Naive thymus-derived CD4-positive, alpha-beta T cell (primary cell): ENCODE data around the gene ZWILCH. TPM values are rescaled to one million over a fixed set of nuclear protein-coding genes. Genes with fewer than 3 reads are reported as not detected.

Experiments
- ATAC-seq: fragments of 150-1000 bp; cut with Tn5 transposase; 2 replicates; pipeline ENCODE4 v1.10.0; 2021; ENCODE audit warnings: mild to moderate bottlenecking, moderate library complexity
- CTCF ChIA-PET: fragments of 350-600 bp; sonication (Branson Sonifier 250); formaldehyde crosslinking; loops from one replicate; lab custom pipeline; 2021; ENCODE audit warnings: antibody characterized with exemption; lab: Charles Lee
- POLR2A ChIA-PET: fragments of 350-600 bp; sonication (Branson Sonifier 250); formaldehyde crosslinking; loops from one replicate; lab custom pipeline; 2021; ENCODE audit warnings: antibody characterized with exemption, inconsistent platforms; lab: Charles Lee
- DNase-seq, 9 donors: peaks; one replicate each; pipeline versions ENCODE4 v3.0.0 to v3.0.0-alpha.2; 2020 to 2022; ENCODE audit warnings: mixed read lengths in 1 of 9
- H3K27ac ChIP-seq: one replicate; pipeline ENCODE4 v1.7.0; 2013; ENCODE audit warnings: mild to moderate bottlenecking, low read depth, low read length, moderate library complexity
- H3K27me3 ChIP-seq, 2 donors: one replicate each; pipeline ENCODE4 v1.7.0; 2013; ENCODE audit warnings: low read length in 2 of 2, mild to moderate bottlenecking in 2 of 2, moderate library complexity in 2 of 2; ENCODE audit not compliant: control insufficient read depth in 2 of 2, insufficient read depth in 2 of 2
- H3K36me3 ChIP-seq, 3 experiments: 1 replicate in 2 of 3; 2 replicates in 1 of 3; pipeline ENCODE4 v1.7.0; 2013; ENCODE audit warnings: low read length in 3 of 3, mild to moderate bottlenecking in 3 of 3, moderate library complexity in 1 of 3; ENCODE audit not compliant: insufficient read depth in 3 of 3, control insufficient read depth in 2 of 3
- H3K4me1 ChIP-seq, 2 donors: one replicate each; pipeline ENCODE4 v1.7.0; 2013; ENCODE audit warnings: low read length in 2 of 2, mild to moderate bottlenecking in 2 of 2, moderate library complexity in 1 of 2; ENCODE audit not compliant: control insufficient read depth in 2 of 2, insufficient read depth in 2 of 2
- H3K4me3 ChIP-seq: 2 replicates; pipeline ENCODE4 v1.7.0; 2013; ENCODE audit warnings: mild to moderate bottlenecking, low read length
- H3K9me3 ChIP-seq, 3 experiments: 1 replicate in 2 of 3; 2 replicates in 1 of 3; pipeline ENCODE4 v1.7.0; 2013; ENCODE audit warnings: low read length in 3 of 3; ENCODE audit not compliant: control insufficient read depth in 2 of 3
- H3K27ac Mint-ChIP-seq, 9 donors: one replicate each; pipeline ENCODE4 v1.8.0; 2020 to 2022; ENCODE audit warnings: mixed read lengths in 9 of 9, mild to moderate bottlenecking in 8 of 9, moderate library complexity in 5 of 9, inconsistent platforms in 2 of 9
- H3K27me3 Mint-ChIP-seq, 5 donors: one replicate each; pipeline ENCODE4 v1.8.0; 2021 to 2022; ENCODE audit warnings: mixed read lengths in 5 of 5, mild to moderate bottlenecking in 1 of 5
- H3K36me3 Mint-ChIP-seq, 5 donors: one replicate each; pipeline ENCODE4 v1.8.0; 2020 to 2022; ENCODE audit warnings: mixed read lengths in 5 of 5, mild to moderate bottlenecking in 3 of 5, inconsistent platforms in 1 of 5
- H3K4me1 Mint-ChIP-seq, 7 donors: one replicate each; pipeline ENCODE4 v1.8.0; 2020 to 2022; ENCODE audit warnings: mixed read lengths in 7 of 7, mild to moderate bottlenecking in 3 of 7, inconsistent platforms in 1 of 7
- H3K4me3 Mint-ChIP-seq, 10 donors: one replicate each; pipeline ENCODE4 v1.8.0; 2020 to 2022; ENCODE audit warnings: mild to moderate bottlenecking in 10 of 10, mixed read lengths in 10 of 10, moderate library complexity in 6 of 10, inconsistent platforms in 2 of 10
- H3K9me3 Mint-ChIP-seq, 11 donors: one replicate each; pipeline ENCODE4 v1.8.0; 2020 to 2022; ENCODE audit warnings: mixed read lengths in 11 of 11, mild to moderate bottlenecking in 4 of 11, inconsistent platforms in 1 of 11, moderate library complexity in 1 of 11
- intact Hi-C, 2 donors: fragments of 100-400 bp; cut with micrococcal nuclease; formaldehyde crosslinking; loops; one replicate each; pipeline ENCODE4 v1.15.1; 2023
- polyA plus RNA-seq, 2 donors: library from polyadenylated mRNA; unstranded; fragments of 300-500 nt; fragmentation: Illumina TruSeq; gene quantifications; one replicate each; pipeline ENCODE4 v1.2.3, GENCODE V29; 2021
- total RNA-seq, 6 experiments: library from RNA in 5 of 6; stranded (reverse) in 5 of 6; gene quantifications; 1 replicate in 5 of 6; 2 replicates in 1 of 6; pipeline ENCODE4 v1.2.3 and lab custom pipeline; 2021 to 2026

ZWILCH gene
- total and polyA plus RNA-seq, 7 experiments from 2014 or later, result 4.3 to 20.3 (median 6.0) TPM

GRCh38 chr15:66483131-66483566 is 22.0 kb upstream of the ZWILCH start:
- no peak overlapping the region for H3K27ac ChIP-seq
- peaks cover 8 to 43% (median 27%) of the 10 kb centered on the region in 5 donors for H3K36me3 Mint-ChIP-seq

DNA sequence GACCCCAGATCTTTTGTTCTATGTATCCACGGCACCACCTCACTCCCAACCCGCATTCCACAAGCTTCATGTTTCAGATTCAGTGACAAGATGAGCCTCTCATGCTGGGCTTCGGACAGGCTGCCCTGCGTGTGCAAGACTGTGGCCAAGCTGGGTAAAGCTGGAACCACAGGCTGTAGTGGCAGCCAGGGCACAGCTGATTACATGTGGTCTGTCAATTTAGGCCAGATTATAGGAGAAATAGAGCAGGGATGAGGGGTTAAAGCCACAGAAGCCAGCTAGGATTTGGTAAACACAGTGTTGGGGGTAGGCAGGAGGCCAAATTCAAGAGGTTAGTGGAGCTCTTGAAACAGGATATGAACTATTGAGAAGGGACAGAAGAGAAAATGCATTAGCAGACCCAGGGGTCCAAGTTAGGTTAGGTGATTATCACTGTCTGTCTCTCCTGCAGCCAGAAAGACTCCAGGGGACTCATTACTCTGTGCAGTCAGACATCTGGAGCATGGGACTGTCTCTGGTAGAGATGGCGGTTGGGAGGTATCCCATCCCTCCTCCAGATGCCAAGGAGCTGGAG is 20.5 kb upstream of the ZWILCH start:
- Mint-ChIP-seq H3K4me1 (peaks cover 0 to 20% (median 8%) of the 10 kb centered on the region in 7 donors), H3K27ac (peak overlapping the region in 7 of 9 donors; percentile 8 to 90 (median 54)), H3K4me3 (no peak overlapping the region), H3K36me3 (peaks cover 8 to 46% (median 27%) of the 10 kb centered on the region in 5 donors), H3K9me3 (no peaks in the 10 kb centered on the region), H3K27me3 (no peaks in the 10 kb centered on the region)
- DNase-seq (no peak), ATAC-seq (no peak)
- Histone ChIP-seq H3K27ac (no peak overlapping the region), H3K36me3 (peaks cover 0 to 85% (median 11%) of the 10 kb centered on the region in 3 experiments), H3K27me3 (no peaks in the 10 kb centered on the region), H3K9me3 (no peaks in the 10 kb centered on the region), H3K4me1 (no peaks in the 10 kb centered on the region), H3K4me3 (no peak overlapping the region)
- POLR2A ChIA-PET, result no interaction called here
- intact Hi-C loops, result no loop called here
- CTCF ChIA-PET, result interaction anchor here (0.7 to 1.8 kb wide), 2 partner anchors 14 to 71 kb away, joined by 3 to 6 read pairs; no protein-coding TSS in a partner anchor

More at GRCh38 chr15:66483131-66483566, 22.0 kb upstream of the ZWILCH start:
- H3K27me3 ChIP-seq, result no peaks in the 10 kb centered on the region
- ATAC-seq, result no peak
- Mint-ChIP-seq H3K9me3 (no peaks in the 10 kb centered on the region), H3K4me1 (peaks cover 0 to 18% (median 7%) of the 10 kb centered on the region in 7 donors), H3K27ac (peak overlapping the region in 5 of 9 donors; percentile 24 to 64 (median 55)), H3K4me3 (no peak overlapping the region), H3K27me3 (no peaks in the 10 kb centered on the region)
- H3K36me3 ChIP-seq, result peaks cover 0 to 71% (median 11%) of the 10 kb centered on the region in 3 experiments
- no peaks in the 10 kb centered on the region for H3K9me3 ChIP-seq
- CTCF ChIA-PET, result no interaction called here
- H3K4me1 ChIP-seq, result no peaks in the 10 kb centered on the region
- intact Hi-C loops, result no loop called here
- DNase-seq, result no peak
- POLR2A ChIA-PET, result interaction anchor here (0.7 kb wide), 1 partner anchor 25 kb away, joined by 3 read pairs; no protein-coding TSS in a partner anchor
- no peak overlapping the region for H3K4me3 ChIP-seq

DNA sequence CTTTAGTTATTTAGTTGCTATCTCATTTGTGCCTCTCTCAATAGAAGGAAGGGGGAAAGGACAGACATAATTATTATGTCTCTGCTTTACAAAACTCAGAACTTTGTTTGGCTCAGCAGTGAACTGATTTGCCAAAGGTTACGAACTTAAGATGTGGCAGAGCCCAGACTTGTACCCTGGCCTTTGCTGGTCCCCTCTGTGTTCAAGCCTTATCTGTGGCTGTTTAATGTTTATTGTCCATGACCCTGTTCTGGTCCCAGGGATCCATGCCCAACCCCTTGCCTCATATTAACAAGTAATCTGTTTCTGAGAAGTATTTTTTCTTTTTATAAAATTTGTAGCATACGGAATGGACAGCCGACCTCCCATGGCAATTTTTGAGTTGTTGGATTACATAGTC is 18.2 kb upstream of the ZWILCH start:
- Mint-ChIP-seq H3K4me3 (no peak overlapping the region), H3K4me1 (peaks cover 0 to 24% (median 8%) of the 10 kb centered on the region in 7 donors), H3K27me3 (no peaks in the 10 kb centered on the region), H3K9me3 (no peaks in the 10 kb centered on the region), H3K36me3 (peaks cover 8 to 42% (median 13%) of the 10 kb centered on the region in 5 donors), H3K27ac (peak overlapping the region in 4 of 9 donors; percentile 14 to 65 (median 26))
- Histone ChIP-seq H3K36me3 (peaks cover 1 to 91% (median 17%) of the 10 kb centered on the region in 3 experiments), H3K27me3 (no peaks in the 10 kb centered on the region), H3K9me3 (no peaks in the 10 kb centered on the region), H3K27ac (no peak overlapping the region), H3K4me3 (no peak overlapping the region), H3K4me1 (no peaks in the 10 kb centered on the region)
- ChIA-PET CTCF (no interaction called here), POLR2A (interaction anchor here (0.6 kb wide), 1 partner anchor 74 kb away, joined by 7 read pairs; no protein-coding TSS in a partner anchor)
- intact Hi-C loops, result no loop called here
- ATAC-seq (no peak), DNase-seq (no peak)

- Mint-ChIP-seq H3K36me3 (peaks cover 0 to 41% (median 5%) of the 10 kb centered on the region in 5 donors), H3K27me3 (no peaks in the 10 kb centered on the region), H3K9me3 (no peaks in the 10 kb centered on the region), H3K4me3 (no peak overlapping the region), H3K27ac (no peak overlapping the region), H3K4me1 (peaks cover 0 to 19% (median 9%) of the 10 kb centered on the region in 7 donors)
- DNase-seq (no peak), ATAC-seq (no peak)
- no peaks in the 10 kb centered on the region for H3K9me3 ChIP-seq
- ChIA-PET POLR2A (interaction anchor here (1.3 kb wide), 1 partner anchor 9 kb away, joined by 5 read pairs; the partner anchor contains the start of gene SNAPC5), CTCF (no interaction called here)
- H3K4me1 ChIP-seq, result no peaks in the 10 kb centered on the region
- intact Hi-C loops, result no loop called here
- H3K27me3 ChIP-seq, result no peaks in the 10 kb centered on the region
- peaks cover 4 to 90% (median 27%) of the 10 kb centered on the region in 3 experiments for H3K36me3 ChIP-seq
- no peak overlapping the region for H3K4me3 ChIP-seq
- H3K27ac ChIP-seq, result no peak overlapping the region
Measured at GRCh38 chr15:66488525-66488924, 16.6 kb upstream of the ZWILCH start.

- H3K36me3 Mint-ChIP-seq, result peaks cover 2 to 46% (median 7%) of the 10 kb centered on the region in 5 donors
- H3K27me3 Mint-ChIP-seq, result no peaks in the 10 kb centered on the region
- CTCF ChIA-PET, result interaction anchor here (0.9 to 1.3 kb wide), 2 partner anchors 9 to 10 kb away, joined by 3 to 5 read pairs; partner anchors contain the start of gene SNAPC5
- H3K9me3 Mint-ChIP-seq, result no peaks in the 10 kb centered on the region
- POLR2A ChIA-PET, result interaction anchor here (1.0 kb wide), 1 partner anchor 16 kb away, joined by 4 read pairs; the partner anchor contains the start of gene ZWILCH
- H3K4me3 ChIP-seq, result no peak overlapping the region
- peak overlapping the region in 5 of 9 donors; percentile 25 to 79 (median 33) for H3K27ac Mint-ChIP-seq
- no peak overlapping the region for H3K27ac ChIP-seq
- intact Hi-C loops, result no loop called here
- no peaks in the 10 kb centered on the region for H3K4me1 ChIP-seq
- H3K4me3 Mint-ChIP-seq, result no peak overlapping the region
- peaks cover 4 to 22% (median 14%) of the 10 kb centered on the region in 7 donors for H3K4me1 Mint-ChIP-seq
- no peaks in the 10 kb centered on the region for H3K9me3 ChIP-seq
- peaks cover 4 to 94% (median 27%) of the 10 kb centered on the region in 3 experiments for H3K36me3 ChIP-seq
- no peak for DNase-seq
- ATAC-seq, result no peak
- H3K27me3 ChIP-seq, result no peaks in the 10 kb centered on the region
Measured at GRCh38 chr15:66489179-66489791, 15.8 kb upstream of the ZWILCH start.

DNA sequence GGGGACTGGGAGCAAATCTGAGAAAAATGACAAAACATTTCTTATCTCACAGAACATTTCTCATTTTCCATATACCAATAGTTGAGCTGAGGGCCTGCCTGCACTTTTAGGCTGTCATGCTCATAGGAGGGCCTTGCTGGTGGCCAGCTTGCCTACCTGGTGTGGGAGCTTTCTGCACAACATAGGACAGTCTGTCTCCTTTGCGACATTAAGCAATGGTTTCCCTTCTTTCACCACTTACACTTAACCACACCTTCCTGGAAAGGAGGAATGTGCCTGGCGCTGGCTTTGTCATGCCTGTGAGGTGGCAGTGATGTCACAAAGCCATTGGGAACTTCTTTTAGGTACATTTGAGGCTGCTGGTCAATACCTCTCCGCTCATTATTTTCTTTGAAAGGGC is 13.3 kb upstream of the ZWILCH start:
- Histone ChIP-seq H3K27ac (no peak overlapping the region), H3K9me3 (no peaks in the 10 kb centered on the region), H3K4me3 (no peak overlapping the region), H3K4me1 (peaks cover 5 to 14% of the 10 kb centered on the region in 2 donors), H3K36me3 (peaks cover 4 to 85% (median 24%) of the 10 kb centered on the region in 3 experiments), H3K27me3 (no peaks in the 10 kb centered on the region)
- ATAC-seq, result no peak
- peaks cover 4 to 48% (median 7%) of the 10 kb centered on the region in 5 donors for H3K36me3 Mint-ChIP-seq
- H3K9me3 Mint-ChIP-seq, result no peaks in the 10 kb centered on the region
- ChIA-PET CTCF (interaction anchor here (1.0 kb wide), 1 partner anchor 105 kb away, joined by 6 read pairs; the partner anchor contains the start of gene MAP2K1), POLR2A (interaction anchor here (0.7 to 1.1 kb wide), 2 partner anchors 10 to 259 kb away, joined by 3 read pairs; no protein-coding TSS in a partner anchor)
- no peak for DNase-seq
- H3K27me3 Mint-ChIP-seq, result no peaks in the 10 kb centered on the region
- H3K4me1 Mint-ChIP-seq, result peaks cover 20 to 34% (median 29%) of the 10 kb centered on the region in 7 donors
- no peak overlapping the region for H3K4me3 Mint-ChIP-seq
- intact Hi-C loops, result no loop called here
- peak overlapping the region in 6 of 9 donors; percentile 9 to 79 (median 56) for H3K27ac Mint-ChIP-seq
